Stimulated activated CD8-positive, alpha-beta memory T cell treated with anti-CD3 and anti-CD28 coated beads, Interleukin-7, amount 100 ng/mL, for 48 hours (primary cell): ENCODE data around the gene SLC22A3.

Experiments used
- DNase-seq, 2 donors: peaks; one replicate each; pipeline ENCODE4 v3.0.0-alpha.2; 2020; ENCODE audit warnings: low read depth in 1 of 2; ENCODE audit errors: extremely low read depth in 1 of 2

The SLC22A3 gene

GRCh38 chr6:160333841-160334240, 14.3 kb upstream of the SLC22A3 start:
- DNase-seq = no peak

- DNase-seq = no peak
These were observed 12.0 kb upstream of the SLC22A3 start for GRCh38 chr6:160336200-160336599.

- DNase-seq = no peak
These were observed 10.9 kb upstream of the SLC22A3 start for GRCh38 chr6:160337301-160337700.

GRCh38 chr6:160337991-160338390, 10.2 kb upstream of the SLC22A3 start:
- DNase-seq = no peak

- no peak for DNase-seq
These were observed 5.0 kb upstream of the SLC22A3 start for GRCh38 chr6:160343144-160343543.

GRCh38 chr6:160344271-160344670, 3.9 kb upstream of the SLC22A3 start:
- no peak for DNase-seq

- no peak for DNase-seq
These were observed 637 bp upstream of the SLC22A3 start for GRCh38 chr6:160347259-160348222.

- no peak for DNase-seq
These were observed 853 bp downstream of the SLC22A3 start for GRCh38 chr6:160349020-160349441.

GRCh38 chr6:160349814-160350350, 1.7 kb downstream of the SLC22A3 start:
- no peak for DNase-seq

GRCh38 chr6:160353950-160354496, 5.8 kb downstream of the SLC22A3 start:
- DNase-seq = no peak

- no peak for DNase-seq
These were observed 6.8 kb downstream of the SLC22A3 start for GRCh38 chr6:160355001-160355400.

- DNase-seq = no peak
These were observed 8.0 kb downstream of the SLC22A3 start for GRCh38 chr6:160356074-160356744.

- no peak for DNase-seq
These were observed 8.9 kb downstream of the SLC22A3 start for GRCh38 chr6:160357088-160357487.

- no peak for DNase-seq
These were observed 10.3 kb downstream of the SLC22A3 start for GRCh38 chr6:160358225-160359119.

GRCh38 chr6:160360955-160361354, 12.8 kb downstream of the SLC22A3 start:
- DNase-seq = no peak

GRCh38 chr6:160362556-160362955, 14.4 kb downstream of the SLC22A3 start:
- no peak for DNase-seq

GRCh38 chr6:160363016-160363996, 15.1 kb downstream of the SLC22A3 start:
- no peak for DNase-seq

GRCh38 chr6:160365117-160365516, 16.9 kb downstream of the SLC22A3 start:
- no peak for DNase-seq
